GM12878 (cell line): Measurements from ENCODE around the gene DDX19B. TPM values are rescaled to one million over a fixed set of nuclear protein-coding genes. Genes with fewer than 3 reads are reported as not detected.

ENCODE experiments used
- ATAC-seq: fragments of 200-7000 bp; cut with Tn5 transposase; 3 replicates; pipeline ENCODE4 v1.9.1; 2020; ENCODE audit warnings: mild to moderate bottlenecking, moderate library complexity
- BruUV-seq: library from RNA; stranded (reverse); fragments of 400-500 nt; replicated peaks from 2 replicates; lab custom pipeline; 2021; lab: Mats Ljungman, UMichigan
- CTCF ChIA-PET: fragments of 300-600 bp; sonication (Branson Sonifier 250); formaldehyde crosslinking; extraction: SDS; loops from one replicate; lab custom pipeline; 2021; ENCODE audit warnings: inconsistent platforms; lab: Yijun Ruan, JAX
- POLR2A ChIA-PET: fragments of 350-600 bp; formaldehyde crosslinking; extraction: SDS; loops from one replicate; lab custom pipeline; 2021; ENCODE audit warnings: inconsistent platforms; lab: Charles Lee
- RAD21 ChIA-PET: fragments of 300-600 bp; sonication (Branson Sonifier 250); formaldehyde crosslinking; loops from one replicate; lab custom pipeline; 2023; ENCODE audit warnings: antibody characterized with exemption; ENCODE audit not compliant: unreplicated experiment; lab: Charles Lee
- SMC1A ChIA-PET: fragments of 300-600 bp; sonication (Branson Sonifier 250); formaldehyde crosslinking; loops from one replicate; lab custom pipeline; 2023; ENCODE audit not compliant: unreplicated experiment, uncharacterized antibody; lab: Charles Lee
- DNase-seq: peaks from one replicate; pipeline ENCODE4 v3.0.0-alpha.2; 2011; ENCODE audit warnings: low read depth, low spot score
- FAIRE-seq: peaks from 3 replicates; lab custom pipeline; 2011; peaks lifted over from hg19 to GRCh38; lab: Jason Lieb, UNC
- H2AFZ ChIP-seq: 2 replicates; pipeline ENCODE4 v1.6.0; 2011; ENCODE audit warnings: low read depth, low read length, control low read depth; ENCODE audit not compliant: control insufficient read depth
- H3K27ac ChIP-seq: 2 replicates; pipeline ENCODE4 v1.5.1; 2011; ENCODE audit warnings: control low read depth; ENCODE audit not compliant: control insufficient read depth, insufficient read depth
- H3K27me3 ChIP-seq, 2 experiments: replicated peaks in 1 of 2; 2 replicates each; pipeline versions ENCODE4 v1.6.0 to v1.6.1; 2011; ENCODE audit warnings: low read length in 1 of 2; ENCODE audit not compliant: control insufficient read depth in 2 of 2, insufficient read depth in 2 of 2
- H3K36me3 ChIP-seq, 2 experiments: 2 replicates each; pipeline ENCODE4 v1.5.1; 2011; ENCODE audit warnings: low read length in 1 of 2; ENCODE audit not compliant: control insufficient read depth in 2 of 2, insufficient read depth in 2 of 2
- H3K4me1 ChIP-seq: 2 replicates; pipeline ENCODE4 v1.6.1; 2011; ENCODE audit warnings: mild to moderate bottlenecking, low read length, moderate library complexity, mixed read lengths; ENCODE audit not compliant: control insufficient read depth, insufficient read depth
- H3K4me2 ChIP-seq: 2 replicates; pipeline ENCODE4 v1.6.0; 2011; ENCODE audit warnings: control low read depth; ENCODE audit not compliant: control insufficient read depth, insufficient read depth
- H3K4me3 ChIP-seq: fragments of 200-600 bp; sonication (generic); 2 replicates; pipeline ENCODE4 v1.5.1; 2016
- H3K79me2 ChIP-seq: 2 replicates; pipeline ENCODE4 v1.6.0; 2011; ENCODE audit warnings: low read length; ENCODE audit not compliant: control insufficient read depth, insufficient read depth
- H3K9ac ChIP-seq: 2 replicates; pipeline ENCODE4 v1.8.0; 2011; ENCODE audit warnings: low read length, control low read depth, mixed read lengths; ENCODE audit not compliant: control insufficient read depth, insufficient read depth
- H3K9me3 ChIP-seq: replicated peaks from 3 replicates; pipeline ENCODE4 v1.5.1; 2011; ENCODE audit warnings: mild to moderate bottlenecking, low read length; ENCODE audit not compliant: control insufficient read depth, insufficient read depth
- H4K20me1 ChIP-seq: 2 replicates; pipeline ENCODE4 v1.6.0; 2011; ENCODE audit not compliant: control insufficient read depth, insufficient read depth
- EZH2 ChIP-seq: IDR thresholded peaks from 2 replicates; pipeline ENCODE4 v1.6.1; 2012; ENCODE audit warnings: low read depth, mild to moderate bottlenecking, control low read depth, inconsistent platforms, low read length, borderline replicate concordance; ENCODE audit not compliant: control insufficient read depth
- JUND ChIP-seq: IDR thresholded peaks from 2 replicates; pipeline ENCODE4 v1.6.1; 2012; ENCODE audit warnings: low read depth, mild to moderate bottlenecking, low read length, improper control_type of control experiment, moderate library complexity
- PML ChIP-seq: IDR thresholded peaks from 2 replicates; pipeline ENCODE4 v1.6.1; 2012; ENCODE audit warnings: low read length, inconsistent platforms
- TBL1XR1 ChIP-seq: IDR thresholded peaks from 2 replicates; pipeline ENCODE4 v1.6.1; 2012; ENCODE audit warnings: low read depth, low read length, improper control_type of control experiment
- WGBS: methylation state at CpG from one replicate; pipeline ENCODE4 v1.1.6; 2016; ENCODE audit warnings: low lambda C conversion rate; ENCODE audit not compliant: insufficient replicate concordance, insufficient coverage; ENCODE audit errors: missing lambda C conversion rate; 5-methylcytosine and 5-hydroxymethylcytosine counted together
- in situ Hi-C: fragments of 300-500 bp; cut with MboI; formaldehyde crosslinking; loops from 9 replicates; pipeline ENCODE4 v1.14.3; 2018; ENCODE audit warnings: mixed read lengths
- intact Hi-C: fragments of 100-400 bp; cut with micrococcal nuclease; formaldehyde crosslinking; loops from one replicate; pipeline ENCODE4 v1.14.2; 2022; ENCODE audit not compliant: unreplicated experiment
- polyA plus RNA-seq, 11 experiments: library from polyadenylated mRNA; depleted of rRNA in 4 of 11; unstranded in 6 of 11; stranded (reverse) in 5 of 11; fragments of >200 nt; fragmentation: Nextera tagmentation in 4 of 11; fragmentation: Illumina TruSeq in 1 of 11; extraction: Ambion mirVana in 4 of 11; extraction: Trizol in 1 of 11; gene quantifications; 1 replicate in 1 of 11; 2 replicates in 10 of 11; pipeline versions ENCODE4 v1.2.1 to v1.2.3, GENCODE V29; 2011 to 2016; ENCODE audit warnings: inconsistent platforms in 2 of 11, missing spikeins in 2 of 11, low read depth in 1 of 11
- total RNA-seq, 4 experiments: library from RNA; depleted of rRNA in 3 of 4; stranded (reverse); fragments of >200 nt in 3 of 4; fragmentation: Illumina TruSeq in 1 of 4; extraction: Trizol in 1 of 4; gene quantifications; 2 replicates each; pipeline versions ENCODE4 v1.2.1 to v1.2.3, GENCODE V29; 2013 to 2021
- TF ChIP-seq, protein P1 (sequence below): fragments of 450-650 bp; IDR thresholded peaks from 2 replicates; pipeline ENCODE4 v1.6.1; 2016; ENCODE audit warnings: mild to moderate bottlenecking

Gene DDX19B
- total and polyA plus RNA-seq, 10 of the 15 experiments (the other 5 are each of a cell fraction or from before 2014, with no cell fraction given): 14.1 to 69.1 (median 42.5) TPM

- ChIA-PET RAD21 (no interaction called here), SMC1A (no interaction called here), CTCF (no interaction called here), POLR2A (interaction anchor here (0.6 kb wide), 1 partner anchor 163 kb away, joined by 5 read pairs; no protein-coding TSS in a partner anchor)
- no peaks in the 10 kb centered on the region for H3K9me3 ChIP-seq
- no peak for FAIRE-seq
- 90% methylated on average over 3 of the region's 3 CpGs for WGBS
- in situ Hi-C loops: no loop called here
- TF ChIP-seq EZH2 (no peak), TBL1XR1 (no peak), JUND (no peak)
- ATAC-seq: no peak
- H3K4me1 ChIP-seq: no peaks in the 10 kb centered on the region
- no peaks in the 10 kb centered on the region for H4K20me1 ChIP-seq
- DNase-seq: no peak
- no peaks in the 10 kb centered on the region for H3K27me3 ChIP-seq
- no peak overlapping the region for H2AFZ ChIP-seq
- no peaks in the 10 kb centered on the region for H3K79me2 ChIP-seq
- H3K9ac ChIP-seq: no peak overlapping the region
- H3K27ac ChIP-seq: no peak overlapping the region
- no peak overlapping the region for H3K4me2 ChIP-seq
- no TSS peak for BruUV-seq
- H3K36me3 ChIP-seq: peaks cover 25 to 33% of the 10 kb centered on the region in 2 experiments
- H3K4me3 ChIP-seq: no peak overlapping the region
- intact Hi-C loops: no loop called here
Measured at GRCh38 chr16:70270176-70270575, 28.8 kb upstream of the DDX19B start.

DNA sequence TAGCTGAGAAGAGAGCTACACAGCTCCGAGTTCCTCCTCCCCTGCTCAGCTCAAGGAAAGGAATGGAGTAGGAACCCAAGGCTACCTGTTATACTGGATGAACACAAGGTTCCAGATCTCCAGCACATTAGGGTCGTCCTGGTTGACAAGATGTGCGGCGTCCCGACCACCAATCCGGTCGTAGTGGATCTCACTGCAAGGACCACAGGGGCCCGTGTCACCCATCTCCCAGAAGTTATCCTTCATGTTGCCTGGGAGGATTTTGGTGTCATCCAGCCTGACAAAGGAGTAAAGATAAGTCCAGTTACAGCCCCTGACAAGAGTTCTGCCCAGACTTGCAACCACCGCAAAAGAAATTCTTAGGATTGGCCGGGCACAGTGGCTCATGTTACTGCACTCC, 27.3 kb upstream of the DDX19B start:
- no peak overlapping the region for H3K9ac ChIP-seq
- peaks cover 25 to 34% of the 10 kb centered on the region in 2 experiments for H3K36me3 ChIP-seq
- RAD21 ChIA-PET: no interaction called here
- 93% methylated on average over 10 of the region's 10 CpGs for WGBS
- POLR2A ChIA-PET: interaction anchor here (0.6 kb wide), 1 partner anchor 21 kb away, joined by 3 read pairs; no protein-coding TSS in a partner anchor
- H4K20me1 ChIP-seq: no peaks in the 10 kb centered on the region
- H3K4me1 ChIP-seq: no peaks in the 10 kb centered on the region
- DNase-seq (no peak), FAIRE-seq (no peak), ATAC-seq (no peak)
- SMC1A ChIA-PET: interaction anchor here (0.6 kb wide), 1 partner anchor 20 kb away, joined by 3 read pairs; no protein-coding TSS in a partner anchor
- CTCF ChIA-PET: interaction anchor here (0.6 kb wide), 1 partner anchor 257 kb away, joined by 3 read pairs; no protein-coding TSS in a partner anchor
- H3K4me2 ChIP-seq: no peak overlapping the region
- no TSS peak for BruUV-seq
- no peak overlapping the region for H3K27ac ChIP-seq
- H3K4me3 ChIP-seq: no peak overlapping the region
- TF ChIP-seq, protein P1, sequence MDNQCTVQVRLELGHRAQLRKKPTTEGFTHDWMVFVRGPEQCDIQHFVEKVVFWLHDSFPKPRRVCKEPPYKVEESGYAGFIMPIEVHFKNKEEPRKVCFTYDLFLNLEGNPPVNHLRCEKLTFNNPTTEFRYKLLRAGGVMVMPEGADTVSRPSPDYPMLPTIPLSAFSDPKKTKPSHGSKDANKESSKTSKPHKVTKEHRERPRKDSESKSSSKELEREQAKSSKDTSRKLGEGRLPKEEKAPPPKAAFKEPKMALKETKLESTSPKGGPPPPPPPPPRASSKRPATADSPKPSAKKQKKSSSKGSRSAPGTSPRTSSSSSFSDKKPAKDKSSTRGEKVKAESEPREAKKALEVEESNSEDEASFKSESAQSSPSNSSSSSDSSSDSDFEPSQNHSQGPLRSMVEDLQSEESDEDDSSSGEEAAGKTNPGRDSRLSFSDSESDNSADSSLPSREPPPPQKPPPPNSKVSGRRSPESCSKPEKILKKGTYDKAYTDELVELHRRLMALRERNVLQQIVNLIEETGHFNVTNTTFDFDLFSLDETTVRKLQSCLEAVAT: no peak
- TF ChIP-seq PML: no peak
- in situ Hi-C loops (no loop called here), intact Hi-C loops (no loop called here)
- no peaks in the 10 kb centered on the region for H3K27me3 ChIP-seq
- no peak overlapping the region for H2AFZ ChIP-seq
- H3K79me2 ChIP-seq: no peaks in the 10 kb centered on the region
- no peaks in the 10 kb centered on the region for H3K9me3 ChIP-seq
